Measurements from ENCODE around the gene MYCBP2.

MYCBP2 gene

DNA sequence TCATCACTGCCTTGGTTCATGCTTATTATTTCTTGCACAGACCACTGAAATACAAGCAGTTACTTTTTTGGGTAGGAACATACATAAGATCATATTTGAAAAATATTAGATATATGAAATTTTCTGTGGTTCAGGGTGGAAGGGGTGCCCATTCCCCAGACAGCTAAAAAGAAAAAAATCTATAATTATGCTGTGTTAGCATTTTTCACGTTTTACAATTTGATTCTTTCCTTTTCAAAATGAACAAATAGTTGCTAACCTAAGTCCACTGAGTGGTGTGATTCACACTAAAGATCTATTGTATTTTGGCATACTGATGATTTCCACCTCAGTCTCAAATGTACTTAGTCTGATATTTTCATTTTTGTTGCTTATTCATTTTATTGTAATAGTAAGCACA lies 233.2 kb downstream of the MYCBP2 start:
- DNase-seq (ENCODE audit: low read depth) = no peak

DNA sequence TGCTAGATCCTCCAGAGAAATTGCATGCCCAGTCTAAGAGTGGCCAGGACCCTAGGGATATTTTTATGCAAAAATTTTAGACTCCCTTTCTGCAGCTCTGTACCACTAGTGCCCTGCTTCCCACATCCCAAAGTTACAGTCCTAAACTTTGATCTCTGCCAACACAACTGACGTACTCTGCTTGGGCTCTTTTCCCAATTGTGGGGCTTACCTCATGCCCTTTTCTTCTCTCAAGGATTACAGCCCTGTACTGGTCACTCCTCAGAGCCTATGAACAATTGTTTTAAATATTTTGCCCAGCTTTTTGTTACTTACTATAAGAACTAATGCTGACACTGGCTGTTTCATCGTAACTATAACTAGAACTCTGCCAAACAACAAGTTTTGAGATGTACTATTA lies 242.1 kb downstream of the MYCBP2 start:
- no peak for DNase-seq (ENCODE audit: low read depth)

DNA sequence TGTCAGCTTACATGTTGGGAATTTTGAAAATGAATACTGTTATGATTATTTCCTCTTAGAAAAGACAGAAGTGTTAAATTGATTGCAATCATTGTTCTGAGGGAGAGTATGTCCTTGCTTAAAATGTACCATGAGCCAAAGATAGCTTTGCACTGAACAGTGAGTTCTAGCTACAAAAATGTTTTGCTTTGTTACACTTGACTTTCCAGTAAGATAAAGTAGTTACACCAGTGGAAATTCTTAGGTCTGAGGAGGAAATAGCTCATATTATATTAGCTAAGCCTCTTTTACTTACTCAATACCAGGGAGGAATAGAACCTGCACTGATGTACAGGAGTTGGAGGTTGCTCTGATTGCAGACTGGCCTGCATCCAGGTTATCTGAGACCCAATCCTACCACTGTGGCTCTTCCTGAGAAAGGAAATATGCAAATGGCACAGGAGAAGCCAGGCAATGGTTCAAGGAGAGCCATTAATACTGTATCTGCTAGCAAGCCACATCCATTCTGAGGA lies 246.9 kb downstream of the MYCBP2 start:
- no peak for DNase-seq (ENCODE audit: low read depth)

- no peak for DNase-seq (ENCODE audit: low read depth)
Observed at GRCh38 chr13:77067519-77067918, 259.4 kb downstream of the MYCBP2 start.

- DNase-seq (ENCODE audit: low read depth) = no peak
Observed at GRCh38 chr13:77065461-77066147, 261.3 kb downstream of the MYCBP2 start.

GRCh38 chr13:77062097-77062496 lies 264.8 kb downstream of the MYCBP2 start:
- no peak for DNase-seq (ENCODE audit: low read depth)

- no peak for DNase-seq (ENCODE audit: low read depth)
Observed at GRCh38 chr13:77061362-77061761, 265.5 kb downstream of the MYCBP2 start.

- no peak for DNase-seq (ENCODE audit: low read depth)
Observed at GRCh38 chr13:77056886-77057285, 270.0 kb downstream of the MYCBP2 start.

- no peak for DNase-seq (ENCODE audit: low read depth)
Observed at GRCh38 chr13:77056382-77056781, 270.5 kb downstream of the MYCBP2 start.

GRCh38 chr13:77055158-77055557 lies 271.7 kb downstream of the MYCBP2 start:
- DNase-seq (ENCODE audit: low read depth) = no peak

GRCh38 chr13:77053192-77053591 lies 273.7 kb downstream of the MYCBP2 start:
- DNase-seq (ENCODE audit: low read depth) = no peak

- no peak for DNase-seq (ENCODE audit: low read depth)
Observed at GRCh38 chr13:77048681-77049080, 278.2 kb downstream of the MYCBP2 start.

GRCh38 chr13:77047649-77048343 lies 279.1 kb downstream of the MYCBP2 start:
- DNase-seq (ENCODE audit: low read depth) = no peak

DNA sequence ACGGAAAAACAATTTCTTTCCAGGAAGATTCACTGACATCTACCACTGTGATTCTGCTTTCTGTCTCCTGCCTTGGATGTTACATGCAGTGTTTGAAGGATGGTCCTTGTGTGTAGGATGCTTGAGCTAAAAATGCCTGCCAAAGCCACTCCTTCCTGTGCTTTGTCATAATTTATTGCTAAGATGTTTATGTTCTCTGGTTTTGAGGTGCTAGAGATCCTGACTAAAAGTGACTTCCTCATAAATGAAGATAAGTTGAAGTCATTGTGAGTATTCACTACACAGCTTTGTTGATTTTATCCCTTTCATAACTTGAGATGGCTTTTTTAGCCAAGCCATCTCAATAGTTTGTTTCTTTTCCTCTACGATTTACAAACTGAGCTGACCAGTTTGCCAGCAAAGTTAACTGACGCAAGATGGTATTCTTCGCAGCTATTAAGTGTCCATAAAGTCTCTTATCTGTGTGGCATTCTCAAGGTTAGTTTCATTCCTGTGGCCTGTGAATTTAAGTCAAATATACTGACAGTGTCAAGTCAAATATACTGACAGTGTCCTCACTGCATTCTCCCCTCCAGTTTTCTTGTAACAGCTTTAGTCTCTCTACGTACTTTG lies 284.2 kb downstream of the MYCBP2 start:
- no peak for DNase-seq (ENCODE audit: low read depth)

DNA sequence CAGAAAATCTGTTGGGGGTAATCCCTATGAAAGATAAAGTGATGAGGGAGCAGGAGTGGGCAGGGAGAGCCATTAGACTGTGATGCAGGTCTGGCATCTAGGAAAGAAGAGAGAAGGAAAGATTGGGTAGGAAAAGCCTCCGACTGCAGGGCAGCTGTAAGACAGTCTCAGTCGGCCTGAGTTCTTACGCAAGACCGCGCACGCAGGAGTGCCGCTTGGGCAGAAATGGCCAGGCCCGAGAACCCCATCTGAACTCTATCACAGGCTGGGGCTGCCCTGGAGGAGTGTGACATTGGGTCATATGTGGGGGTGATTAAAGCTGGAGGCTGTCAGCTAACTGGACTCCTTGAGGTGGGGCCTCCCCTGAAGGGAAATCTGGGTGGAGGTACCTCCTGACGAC lies 286.1 kb downstream of the MYCBP2 start:
- DNase-seq (ENCODE audit: low read depth) = no peak

GRCh38 chr13:77040076-77040475 lies 286.8 kb downstream of the MYCBP2 start:
- no peak for DNase-seq (ENCODE audit: low read depth)

DNA sequence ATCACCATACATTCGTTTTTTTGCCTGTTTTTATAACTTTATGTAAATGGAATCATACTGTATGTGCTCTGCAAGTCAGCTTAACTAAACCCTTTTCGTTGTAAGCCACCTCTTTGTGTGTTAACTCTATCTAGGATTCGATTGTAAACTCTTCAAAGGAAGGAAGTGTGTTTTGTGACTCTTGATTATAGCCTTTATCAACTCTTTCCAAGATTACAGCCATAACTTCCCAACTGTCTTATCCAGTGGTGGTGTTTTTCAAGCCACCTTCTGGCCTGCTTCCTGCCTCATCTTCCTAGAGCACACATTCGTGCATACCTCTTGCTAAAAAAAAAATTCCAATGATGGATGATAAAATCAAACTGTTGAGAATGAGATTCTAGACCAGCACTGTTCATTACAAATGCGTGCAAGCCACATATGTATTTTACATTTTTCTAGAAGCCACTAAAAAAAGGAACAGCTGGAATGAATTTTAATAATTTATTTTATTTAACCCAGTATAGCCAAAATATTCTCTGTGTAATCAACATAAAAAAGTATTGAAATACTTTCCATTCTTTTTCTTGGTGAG lies 287.9 kb downstream of the MYCBP2 start:
- no peak for DNase-seq (ENCODE audit: low read depth)

DNA sequence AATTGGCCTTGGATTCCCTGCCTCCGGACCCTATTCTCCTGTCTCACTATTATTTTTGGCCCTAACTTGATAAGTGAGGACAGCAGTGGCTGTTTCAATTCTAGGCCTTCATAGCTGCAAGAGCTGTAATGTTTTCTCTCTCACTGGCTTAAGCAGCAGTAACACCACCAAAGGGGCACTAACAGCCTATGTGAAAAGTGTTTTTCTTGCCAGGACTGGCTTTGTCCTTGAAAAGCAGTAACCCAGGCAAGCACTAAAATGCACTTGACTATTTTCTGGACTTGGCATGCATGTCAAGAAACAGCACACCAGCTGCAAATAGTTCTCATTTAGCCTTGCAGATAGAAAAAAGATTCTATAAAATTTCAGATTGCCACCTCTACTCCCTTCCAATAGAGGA lies 290.6 kb downstream of the MYCBP2 start:
- no peak for DNase-seq (ENCODE audit: low read depth)

GRCh38 chr13:77034881-77035280 lies 292.0 kb downstream of the MYCBP2 start:
- no peak for DNase-seq (ENCODE audit: low read depth)

- no peak for DNase-seq (ENCODE audit: low read depth)
Observed at GRCh38 chr13:77033717-77034302, 293.1 kb downstream of the MYCBP2 start.

DNA sequence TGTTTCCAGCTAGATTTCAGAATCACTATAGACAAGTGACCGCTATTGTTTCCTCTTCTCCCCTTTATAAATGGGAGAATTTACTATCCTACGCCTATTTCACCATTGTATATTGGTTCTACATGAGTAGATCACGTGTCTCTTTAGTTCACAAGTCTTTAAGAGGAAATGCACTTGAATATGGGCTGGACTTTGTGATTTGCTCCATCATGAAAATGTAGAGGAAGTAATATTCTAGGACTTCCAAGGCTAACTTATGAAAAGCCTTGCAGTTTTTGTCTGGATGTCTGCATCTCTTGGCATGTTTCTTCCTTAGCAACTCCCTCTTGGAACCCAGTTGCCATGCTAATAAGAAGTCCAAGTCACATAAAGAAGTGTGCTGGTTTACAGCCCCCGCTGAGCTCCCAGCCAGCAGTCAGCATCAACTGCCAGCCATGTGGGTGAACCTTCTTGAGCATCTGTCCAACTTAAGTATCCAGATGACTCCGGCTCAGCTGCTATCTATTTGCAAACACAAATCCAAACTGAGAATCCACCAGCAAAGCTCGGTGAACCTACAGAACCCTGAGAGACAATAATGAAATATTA lies 295.1 kb downstream of the MYCBP2 start:
- DNase-seq (ENCODE audit: low read depth) = no peak

DNA sequence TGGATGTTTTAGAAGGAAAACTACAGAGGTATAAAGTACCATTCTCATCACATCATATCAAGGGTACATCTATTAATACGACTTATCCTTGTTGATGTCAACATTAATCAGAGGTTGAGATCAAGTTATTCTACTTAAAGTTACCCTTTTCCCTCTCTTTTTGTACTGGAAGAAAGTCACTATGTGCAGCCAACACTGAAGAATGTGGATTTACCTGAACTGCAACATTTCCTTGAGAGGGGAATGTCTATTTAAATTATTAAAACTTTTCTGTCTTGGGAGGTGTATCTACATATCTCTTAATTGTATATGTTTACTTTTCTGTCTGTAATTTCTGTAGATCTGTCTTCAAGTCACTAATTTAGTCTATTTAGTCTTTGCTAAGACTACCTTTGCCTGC lies 297.5 kb downstream of the MYCBP2 start:
- DNase-seq (ENCODE audit: low read depth) = no peak

Measured in activated T-cell treated with anti-CD3 and anti-CD28 coated beads for 1 hour (primary cell).